Sigmoid colon (tissue), 4 donors: ENCODE results near the gene SLC24A1.

Experiments
- POLR2A ChIP-seq, 2 donors: fragments of 450-650 bp; IDR thresholded peaks; one replicate each; pipeline ENCODE4 v1.6.1; 2016; ENCODE audit warnings: antibody characterized with exemption in 2 of 2, mild to moderate bottlenecking in 2 of 2, moderate library complexity in 2 of 2
- POLR2AphosphoS5 ChIP-seq, 4 donors: sonication (generic); formaldehyde crosslinking; IDR thresholded peaks; one replicate each; pipeline ENCODE4 v1.6.1; 2017; ENCODE audit warnings: antibody characterized with exemption in 4 of 4
- TF ChIP-seq, protein P1 (sequence below), 4 experiments: fragments of 450-650 bp in 3 of 4; fragments of 200-600 bp in 1 of 4; IDR thresholded peaks; one replicate each; pipeline ENCODE4 v1.5.1; 2016 to 2019; ENCODE audit warnings: antibody characterized with exemption in 4 of 4, mild to moderate bottlenecking in 3 of 4, moderate library complexity in 2 of 4

DNA sequence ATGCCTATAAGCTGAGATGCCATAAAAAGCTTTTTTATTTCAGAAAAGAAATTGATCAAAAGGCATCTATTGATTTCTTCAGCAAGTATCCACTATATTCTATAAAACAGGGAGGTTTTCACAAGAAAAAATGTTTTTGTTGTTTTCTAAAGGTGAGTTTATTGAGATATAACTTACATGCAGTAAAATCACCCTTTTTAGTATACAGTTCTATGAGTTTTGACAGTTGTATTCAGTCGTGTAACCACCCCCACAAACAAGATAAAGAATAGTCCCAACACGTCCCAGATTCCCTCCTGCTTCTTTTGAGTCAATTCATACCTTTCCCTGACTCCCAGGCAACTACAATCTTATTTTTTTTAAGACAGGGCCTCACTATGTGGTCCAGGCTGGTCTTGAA lies 18.6 kb upstream of the SLC24A1 start:
- TF ChIP-seq, protein P1, sequence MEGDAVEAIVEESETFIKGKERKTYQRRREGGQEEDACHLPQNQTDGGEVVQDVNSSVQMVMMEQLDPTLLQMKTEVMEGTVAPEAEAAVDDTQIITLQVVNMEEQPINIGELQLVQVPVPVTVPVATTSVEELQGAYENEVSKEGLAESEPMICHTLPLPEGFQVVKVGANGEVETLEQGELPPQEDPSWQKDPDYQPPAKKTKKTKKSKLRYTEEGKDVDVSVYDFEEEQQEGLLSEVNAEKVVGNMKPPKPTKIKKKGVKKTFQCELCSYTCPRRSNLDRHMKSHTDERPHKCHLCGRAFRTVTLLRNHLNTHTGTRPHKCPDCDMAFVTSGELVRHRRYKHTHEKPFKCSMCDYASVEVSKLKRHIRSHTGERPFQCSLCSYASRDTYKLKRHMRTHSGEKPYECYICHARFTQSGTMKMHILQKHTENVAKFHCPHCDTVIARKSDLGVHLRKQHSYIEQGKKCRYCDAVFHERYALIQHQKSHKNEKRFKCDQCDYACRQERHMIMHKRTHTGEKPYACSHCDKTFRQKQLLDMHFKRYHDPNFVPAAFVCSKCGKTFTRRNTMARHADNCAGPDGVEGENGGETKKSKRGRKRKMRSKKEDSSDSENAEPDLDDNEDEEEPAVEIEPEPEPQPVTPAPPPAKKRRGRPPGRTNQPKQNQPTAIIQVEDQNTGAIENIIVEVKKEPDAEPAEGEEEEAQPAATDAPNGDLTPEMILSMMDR (IDR thresholded peaks at IDR 0.05) = no peak
- no peak for TF ChIP-seq POLR2A (IDR thresholded peaks at IDR 0.05)
- TF ChIP-seq POLR2AphosphoS5 (IDR thresholded peaks at IDR 0.05) = no peak
